NT2/D1 (cell line): ENCODE measurements around the gene ERGIC1.

ENCODE experiments used
- DNase-seq: peaks from one replicate; pipeline ENCODE4 v3.0.0-alpha.2; 2011; ENCODE audit warnings: low read depth, low spot score
- H3K27me3 ChIP-seq: 2 replicates; pipeline ENCODE4 v1.6.0; 2011; ENCODE audit warnings: mild to moderate bottlenecking; ENCODE audit not compliant: insufficient read length, insufficient read depth
- H3K36me3 ChIP-seq: 2 replicates; pipeline ENCODE4 v1.6.1; 2011; ENCODE audit warnings: mild to moderate bottlenecking, low read length, mixed read lengths; ENCODE audit not compliant: insufficient read depth, insufficient read length
- H3K4me1 ChIP-seq: 2 replicates; pipeline ENCODE4 v1.5.1; 2011; ENCODE audit not compliant: insufficient read depth, insufficient read length
- H3K4me3 ChIP-seq: 2 replicates; pipeline ENCODE4 v1.5.1; 2011; ENCODE audit warnings: low read depth; ENCODE audit not compliant: insufficient read length
- H3K9ac ChIP-seq: 2 replicates; pipeline ENCODE4 v1.6.0; 2011; ENCODE audit warnings: low read depth; ENCODE audit not compliant: insufficient read length
- H3K9me3 ChIP-seq: 2 replicates; pipeline ENCODE4 v1.5.1; 2011; ENCODE audit warnings: mild to moderate bottlenecking, low read length; ENCODE audit not compliant: insufficient read depth
- SUZ12 ChIP-seq: IDR thresholded peaks from 2 replicates; pipeline ENCODE4 v1.6.1; 2011; ENCODE audit not compliant: insufficient read length, insufficient read depth; ENCODE audit errors: extremely low read depth
- YY1 ChIP-seq: IDR thresholded peaks from 2 replicates; pipeline ENCODE4 v1.6.1; 2011; ENCODE audit not compliant: insufficient read length, insufficient read depth
- ZNF274 ChIP-seq: IDR thresholded peaks from 2 replicates; pipeline ENCODE4 v1.6.1; 2011; ENCODE audit warnings: mild to moderate bottlenecking, low read depth, low read length

The ERGIC1 gene

DNA sequence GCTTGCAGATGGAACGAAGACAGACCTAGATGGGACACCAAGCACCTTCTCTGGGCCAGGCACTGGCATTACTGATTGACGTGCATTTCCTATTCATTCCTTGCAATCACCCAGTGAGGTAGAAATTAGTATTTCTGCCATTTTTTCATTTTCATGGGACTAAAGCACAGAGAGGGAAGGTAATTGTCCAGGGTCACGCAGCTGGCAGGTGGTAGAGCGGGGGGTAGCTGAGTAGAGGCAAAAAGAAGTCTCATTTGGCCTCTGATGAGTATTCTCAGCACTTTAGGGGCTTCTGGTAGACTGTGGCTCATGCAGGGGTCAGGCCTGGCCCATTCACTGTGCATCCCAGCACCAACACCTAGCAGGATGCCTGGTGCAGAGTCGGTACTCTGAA, 43.6 kb upstream of the ERGIC1 start:
- no peak for TF ChIP-seq YY1
- no peak for TF ChIP-seq SUZ12
- no peak for TF ChIP-seq ZNF274
- Histone ChIP-seq H3K4me3 (no peak overlapping the region), H3K4me1 (peaks cover 8% of the 10 kb centered on the region), H3K36me3 (no peaks in the 10 kb centered on the region), H3K9ac (no peak overlapping the region), H3K9me3 (no peaks in the 10 kb centered on the region), H3K27me3 (no peaks in the 10 kb centered on the region)
- DNase-seq: no peak

DNA sequence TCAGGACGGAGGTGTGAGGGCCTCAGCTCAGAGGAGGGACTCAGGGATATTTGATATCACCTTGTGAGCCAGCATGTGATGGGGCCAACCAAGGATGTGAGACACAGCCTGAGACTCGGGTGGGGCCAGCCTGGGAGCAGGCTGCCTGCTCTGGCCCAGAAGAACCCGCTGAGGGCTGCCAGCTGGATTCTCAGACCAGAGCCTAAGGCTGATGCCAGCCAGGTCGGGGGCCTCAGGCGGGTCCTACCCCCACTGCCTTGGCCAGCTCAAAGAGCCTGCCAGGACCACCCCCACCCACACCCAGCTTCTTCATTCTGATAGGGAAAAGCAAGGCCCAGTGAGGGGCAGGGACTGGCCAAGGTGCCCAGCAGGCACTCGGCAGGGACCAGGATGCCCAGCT, 42.8 kb upstream of the ERGIC1 start:
- Histone ChIP-seq H3K9me3 (no peaks in the 10 kb centered on the region), H3K36me3 (no peaks in the 10 kb centered on the region), H3K27me3 (no peaks in the 10 kb centered on the region), H3K4me3 (no peak overlapping the region), H3K4me1 (peaks cover 8% of the 10 kb centered on the region), H3K9ac (no peak overlapping the region)
- TF ChIP-seq SUZ12: no peak
- no peak for TF ChIP-seq ZNF274
- TF ChIP-seq YY1: no peak
- no peak for DNase-seq

DNA sequence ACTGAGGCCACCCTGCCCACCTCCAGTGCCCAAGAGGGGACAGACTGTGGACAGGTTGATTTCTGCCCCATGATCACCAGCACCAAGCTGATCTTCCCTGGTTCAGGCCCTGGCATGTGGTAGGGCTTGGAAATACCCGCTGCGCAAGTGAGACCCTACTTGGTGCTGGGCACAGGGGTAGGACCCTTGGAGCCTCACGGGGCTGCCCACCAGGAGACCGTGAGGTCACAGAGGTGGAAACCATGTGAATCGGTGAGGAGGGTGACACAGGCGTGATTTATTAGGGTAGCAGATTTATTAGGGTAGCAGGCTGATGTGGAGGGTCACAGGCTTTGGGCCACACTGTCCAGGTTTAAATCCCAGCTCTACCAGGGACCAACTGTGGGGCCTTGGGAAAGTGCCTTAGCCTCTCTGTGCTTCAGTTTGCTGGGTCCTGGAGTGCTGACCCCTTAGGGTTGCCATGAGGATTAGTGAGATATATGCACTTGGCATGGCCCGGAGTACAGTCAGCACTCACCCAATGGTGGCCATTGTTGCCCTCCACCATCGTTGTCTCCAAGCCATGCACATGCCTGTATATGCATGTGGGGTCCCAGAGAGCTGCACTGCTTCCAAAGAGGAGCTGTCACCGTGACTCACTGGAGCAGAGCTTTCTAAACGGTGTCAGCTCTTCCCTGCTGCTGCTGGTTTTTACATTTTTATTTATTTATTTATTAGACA, 42.2 kb upstream of the ERGIC1 start:
- Histone ChIP-seq H3K9me3 (no peaks in the 10 kb centered on the region), H3K36me3 (no peaks in the 10 kb centered on the region), H3K9ac (no peak overlapping the region), H3K4me3 (no peak overlapping the region), H3K4me1 (peaks cover 8% of the 10 kb centered on the region), H3K27me3 (no peaks in the 10 kb centered on the region)
- DNase-seq: no peak
- TF ChIP-seq SUZ12 (no peak), ZNF274 (no peak), YY1 (no peak)

DNA sequence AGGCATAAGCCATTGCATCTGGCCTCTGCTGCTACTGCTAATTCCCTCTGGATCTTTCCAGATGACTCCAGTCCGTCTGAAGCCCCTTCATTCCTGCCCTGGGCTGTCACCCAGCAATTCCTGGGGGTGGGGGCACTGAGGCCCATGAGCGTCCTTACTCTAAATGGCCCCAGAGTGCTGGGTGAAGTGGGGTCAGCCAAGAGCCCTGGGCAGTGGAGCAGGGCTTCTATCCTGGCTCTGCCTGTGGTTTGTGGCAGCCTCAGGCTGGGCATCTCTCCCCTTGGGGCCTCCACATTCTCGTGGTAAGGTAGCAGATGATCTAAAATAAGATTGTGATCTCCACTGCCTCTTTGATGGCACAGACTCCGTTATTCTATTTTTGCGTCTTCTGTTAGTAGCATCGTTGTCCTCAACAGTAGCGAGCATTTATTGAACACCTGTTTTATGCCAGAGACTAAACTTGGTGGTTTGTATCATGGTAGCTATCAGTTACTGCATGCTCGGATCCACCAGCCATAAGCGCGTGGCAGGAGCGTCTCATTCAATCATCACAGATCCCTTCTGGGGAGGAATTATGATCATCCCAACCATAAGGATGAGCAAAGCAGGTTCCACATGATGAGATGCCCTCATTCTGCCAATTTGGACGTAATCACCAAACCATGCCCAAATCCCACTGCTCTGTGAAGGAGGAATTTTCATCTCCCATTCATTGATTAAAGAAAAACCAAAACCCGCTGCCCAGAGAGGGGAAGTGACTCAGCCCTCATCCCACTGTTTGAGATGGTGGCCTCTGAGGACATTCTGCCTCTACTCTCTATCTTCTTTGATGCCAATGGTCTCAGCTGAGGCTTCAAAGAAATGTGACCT, 41.1 kb upstream of the ERGIC1 start:
- H3K9ac ChIP-seq: no peak overlapping the region
- H3K36me3 ChIP-seq: no peaks in the 10 kb centered on the region
- no peak for DNase-seq
- H3K4me3 ChIP-seq: no peak overlapping the region
- no peak for TF ChIP-seq SUZ12
- TF ChIP-seq YY1: no peak
- TF ChIP-seq ZNF274: no peak
- H3K4me1 ChIP-seq: peaks cover 8% of the 10 kb centered on the region
- no peaks in the 10 kb centered on the region for H3K9me3 ChIP-seq
- no peaks in the 10 kb centered on the region for H3K27me3 ChIP-seq

DNA sequence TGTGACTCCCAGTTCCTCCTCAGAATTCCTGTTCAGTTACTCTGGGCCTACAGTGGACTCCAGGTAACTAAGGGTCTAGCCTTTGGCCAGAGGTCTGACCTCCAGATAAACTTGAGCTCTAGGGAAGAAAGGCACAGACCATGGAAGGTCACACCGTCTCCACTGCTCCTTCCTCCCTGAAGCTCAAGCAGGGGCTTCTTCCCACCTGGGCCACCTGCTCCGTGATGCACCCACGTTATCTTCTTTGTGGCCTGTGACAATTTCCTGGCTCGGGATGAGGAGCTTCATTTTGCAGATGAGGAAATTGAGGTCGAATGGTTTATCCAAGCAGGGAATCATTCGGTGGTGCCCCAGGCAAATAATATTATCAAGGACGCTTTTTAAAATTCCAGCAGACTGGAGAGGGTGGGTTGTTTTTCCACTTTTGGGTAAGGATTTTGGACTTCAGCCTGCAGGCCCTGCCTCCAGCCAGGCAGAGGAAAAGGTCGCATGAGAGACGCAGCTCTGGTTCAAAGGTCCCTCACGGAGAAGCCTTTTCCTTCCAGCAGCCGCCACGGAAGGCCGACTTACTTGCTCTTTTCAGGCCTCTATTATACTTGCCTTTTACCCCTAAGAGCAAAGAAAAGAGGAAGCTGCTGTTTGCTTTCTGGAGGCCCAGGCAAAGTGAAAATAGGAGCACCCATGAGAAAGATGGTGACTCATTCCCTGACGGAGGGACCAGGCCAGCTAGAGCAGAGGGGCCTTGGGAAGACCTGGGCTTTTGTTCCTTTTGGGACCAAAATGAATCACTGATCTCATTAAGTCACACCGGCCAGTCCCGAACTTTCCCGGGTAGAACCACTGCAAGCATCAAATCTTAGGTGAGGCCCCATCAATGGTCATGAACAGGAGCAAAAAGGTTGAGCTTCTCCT, 40.2 kb upstream of the ERGIC1 start:
- Histone ChIP-seq H3K4me3 (no peak overlapping the region), H3K9me3 (no peaks in the 10 kb centered on the region)

DNA sequence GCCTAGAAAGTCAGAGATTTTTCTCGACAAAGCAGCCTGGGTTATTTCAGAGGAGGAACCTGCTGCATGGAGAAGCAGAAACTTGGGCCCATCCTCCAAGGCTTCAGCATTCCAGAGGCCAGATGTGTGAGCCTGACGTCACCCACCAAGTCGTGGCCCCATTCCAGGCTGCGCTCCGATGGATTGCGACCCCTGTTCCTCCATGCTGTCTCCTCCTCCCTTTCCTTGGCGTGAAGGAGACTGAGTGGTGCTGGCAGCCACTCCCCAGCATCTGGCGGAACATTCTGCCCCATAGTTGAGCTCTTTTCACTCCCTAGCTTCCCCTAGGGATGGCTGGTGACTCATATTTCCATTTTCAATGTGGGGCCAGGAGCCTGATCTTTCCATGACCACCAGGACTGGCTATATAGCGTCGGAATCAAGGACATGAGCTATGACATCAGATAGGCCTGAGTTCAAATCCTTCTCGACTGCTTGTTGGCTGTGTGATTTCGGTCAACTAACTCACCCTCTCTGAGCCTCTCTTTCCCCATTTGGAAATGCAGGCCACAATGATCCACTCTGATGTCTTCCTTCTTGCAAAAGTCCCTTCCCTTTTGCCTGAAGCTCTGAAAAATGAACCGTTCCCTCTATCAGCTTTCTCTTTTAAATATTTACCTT, 38.6 kb upstream of the ERGIC1 start:
- TF ChIP-seq YY1: no peak
- TF ChIP-seq ZNF274: no peak
- no peak for TF ChIP-seq SUZ12
- Histone ChIP-seq H3K4me3 (no peak overlapping the region), H3K9ac (no peak overlapping the region), H3K36me3 (no peaks in the 10 kb centered on the region), H3K9me3 (no peaks in the 10 kb centered on the region), H3K4me1 (peaks cover 7% of the 10 kb centered on the region), H3K27me3 (no peaks in the 10 kb centered on the region)
- DNase-seq: no peak

More for the DNA sequence above, 40.2 kb upstream of the ERGIC1 start:
- Histone ChIP-seq H3K4me1 (peaks cover 8% of the 10 kb centered on the region), H3K9ac (no peak overlapping the region), H3K36me3 (no peaks in the 10 kb centered on the region), H3K27me3 (no peaks in the 10 kb centered on the region)
- no peak for TF ChIP-seq SUZ12
- no peak for TF ChIP-seq YY1
- no peak for TF ChIP-seq ZNF274
- no peak for DNase-seq
